Measurements from ENCODE around the gene USP44. TPM values are rescaled to one million over a fixed set of nuclear protein-coding genes. Genes with fewer than 3 reads are reported as not detected.

Gene USP44
- total and polyA plus RNA-seq, 2 of the 13 experiments (the other 11 are each of a cell fraction or from before 2014, with no cell fraction given), result 0.05 to 0.07 TPM

DNA sequence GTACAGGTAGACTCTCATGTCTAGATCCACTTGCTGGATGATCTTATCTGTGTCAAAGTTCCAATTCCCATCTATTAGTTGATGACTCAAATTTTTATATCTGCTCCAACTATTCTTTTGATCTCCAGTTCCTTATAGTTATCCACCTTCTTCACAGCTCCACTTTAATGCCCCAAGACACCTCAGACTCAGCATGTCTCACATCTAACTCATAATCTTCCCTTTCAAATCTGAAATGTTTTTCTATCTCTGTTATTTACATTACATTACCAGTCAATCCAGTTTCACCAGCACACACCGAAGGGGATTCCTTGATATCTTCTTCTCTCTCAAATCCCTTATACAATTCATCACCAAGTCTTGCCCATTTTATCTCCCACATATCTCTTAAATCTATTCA lies 81.0 kb downstream of the USP44 start (continued):
- TF ChIP-seq, protein P1, sequence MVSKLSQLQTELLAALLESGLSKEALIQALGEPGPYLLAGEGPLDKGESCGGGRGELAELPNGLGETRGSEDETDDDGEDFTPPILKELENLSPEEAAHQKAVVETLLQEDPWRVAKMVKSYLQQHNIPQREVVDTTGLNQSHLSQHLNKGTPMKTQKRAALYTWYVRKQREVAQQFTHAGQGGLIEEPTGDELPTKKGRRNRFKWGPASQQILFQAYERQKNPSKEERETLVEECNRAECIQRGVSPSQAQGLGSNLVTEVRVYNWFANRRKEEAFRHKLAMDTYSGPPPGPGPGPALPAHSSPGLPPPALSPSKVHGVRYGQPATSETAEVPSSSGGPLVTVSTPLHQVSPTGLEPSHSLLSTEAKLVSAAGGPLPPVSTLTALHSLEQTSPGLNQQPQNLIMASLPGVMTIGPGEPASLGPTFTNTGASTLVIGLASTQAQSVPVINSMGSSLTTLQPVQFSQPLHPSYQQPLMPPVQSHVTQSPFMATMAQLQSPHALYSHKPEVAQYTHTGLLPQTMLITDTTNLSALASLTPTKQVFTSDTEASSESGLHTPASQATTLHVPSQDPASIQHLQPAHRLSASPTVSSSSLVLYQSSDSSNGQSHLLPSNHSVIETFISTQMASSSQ (IDR thresholded peaks at IDR 0.05; ENCODE audit: low read depth), result no peak
- TF ChIP-seq, protein P1 (CRISPR knock-in tag; IDR thresholded peaks at IDR 0.05; ENCODE audit: borderline replicate concordance), result no peak
- no peak for TF ChIP-seq ZNF709 (CRISPR knock-in tag; IDR thresholded peaks at IDR 0.05)

Other genes starting within 250 kb of the USP44 start
- 131 and 204 TPM in 2 replicates for gene METAP2, start 77.3 kb downstream of the USP44 start, total RNA-seq (2016; rRNA removed; fragmentation: Illumina TruSeq; extraction: Trizol)
- 45.5 and 67.8 TPM in 2 replicates for gene METAP2, start 77.3 kb downstream of the USP44 start, polyA plus RNA-seq (2011; rRNA removed)
- 9.5 and 11.5 TPM in 2 replicates for gene NTN4, start 239.3 kb upstream of the USP44 start, total RNA-seq (2016; rRNA removed; fragmentation: Illumina TruSeq; extraction: Trizol)
- gene NTN4, start 239.3 kb upstream of the USP44 start, polyA plus RNA-seq (2011; rRNA removed), result 7.8 and 9.6 TPM in 2 replicates

Data from HepG2 (cell line).